NB4 (cell line): ENCODE data around the gene CALML6.

Experiments
- POLR2A ChIP-seq: IDR thresholded peaks from 2 replicates; pipeline ENCODE4 v1.6.1; 2011; ENCODE audit warnings: mild to moderate bottlenecking; ENCODE audit not compliant: insufficient read length; ENCODE audit errors: extremely low read depth
- TF ChIP-seq, protein P1 (sequence below): IDR thresholded peaks from one replicate; pipeline ENCODE4 v1.5.1; 2012; ENCODE audit warnings: low read depth, low read length

DNA sequence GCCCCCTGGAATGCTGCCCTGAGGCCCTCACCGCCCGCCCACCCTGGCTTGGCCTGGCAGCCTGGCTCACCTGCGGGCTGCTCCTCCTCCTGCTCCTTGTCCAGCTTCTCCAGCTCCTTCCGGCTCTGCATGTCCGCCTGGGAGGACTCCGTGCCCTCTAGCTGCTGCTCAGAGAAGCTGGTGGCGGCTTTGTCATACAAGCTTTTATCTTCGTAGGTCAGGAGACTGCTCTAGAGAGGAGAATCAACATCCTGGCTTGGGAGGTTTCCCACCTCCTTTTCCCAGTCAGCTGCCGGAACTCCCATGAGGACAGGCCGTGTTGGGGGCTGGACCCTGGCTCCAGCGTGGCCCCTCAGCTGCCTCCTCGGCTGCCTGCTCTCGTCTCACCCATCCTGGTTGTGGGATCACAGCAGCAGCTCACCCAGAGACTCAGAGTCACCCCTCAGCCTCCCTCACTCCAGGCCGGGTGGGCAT lies 40.6 kb downstream of the CALML6 start:
- no peak for TF ChIP-seq POLR2A
- TF ChIP-seq, protein P1, sequence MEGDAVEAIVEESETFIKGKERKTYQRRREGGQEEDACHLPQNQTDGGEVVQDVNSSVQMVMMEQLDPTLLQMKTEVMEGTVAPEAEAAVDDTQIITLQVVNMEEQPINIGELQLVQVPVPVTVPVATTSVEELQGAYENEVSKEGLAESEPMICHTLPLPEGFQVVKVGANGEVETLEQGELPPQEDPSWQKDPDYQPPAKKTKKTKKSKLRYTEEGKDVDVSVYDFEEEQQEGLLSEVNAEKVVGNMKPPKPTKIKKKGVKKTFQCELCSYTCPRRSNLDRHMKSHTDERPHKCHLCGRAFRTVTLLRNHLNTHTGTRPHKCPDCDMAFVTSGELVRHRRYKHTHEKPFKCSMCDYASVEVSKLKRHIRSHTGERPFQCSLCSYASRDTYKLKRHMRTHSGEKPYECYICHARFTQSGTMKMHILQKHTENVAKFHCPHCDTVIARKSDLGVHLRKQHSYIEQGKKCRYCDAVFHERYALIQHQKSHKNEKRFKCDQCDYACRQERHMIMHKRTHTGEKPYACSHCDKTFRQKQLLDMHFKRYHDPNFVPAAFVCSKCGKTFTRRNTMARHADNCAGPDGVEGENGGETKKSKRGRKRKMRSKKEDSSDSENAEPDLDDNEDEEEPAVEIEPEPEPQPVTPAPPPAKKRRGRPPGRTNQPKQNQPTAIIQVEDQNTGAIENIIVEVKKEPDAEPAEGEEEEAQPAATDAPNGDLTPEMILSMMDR: no peak
